ENCODE measurements around the gene HELQ. TPM values are rescaled to one million over a fixed set of nuclear protein-coding genes. Genes with fewer than 3 reads are reported as not detected.

Gene HELQ
- total and polyA plus RNA-seq, 2 experiments from 2014 or later, result 8.0 to 12.4 TPM

DNA sequence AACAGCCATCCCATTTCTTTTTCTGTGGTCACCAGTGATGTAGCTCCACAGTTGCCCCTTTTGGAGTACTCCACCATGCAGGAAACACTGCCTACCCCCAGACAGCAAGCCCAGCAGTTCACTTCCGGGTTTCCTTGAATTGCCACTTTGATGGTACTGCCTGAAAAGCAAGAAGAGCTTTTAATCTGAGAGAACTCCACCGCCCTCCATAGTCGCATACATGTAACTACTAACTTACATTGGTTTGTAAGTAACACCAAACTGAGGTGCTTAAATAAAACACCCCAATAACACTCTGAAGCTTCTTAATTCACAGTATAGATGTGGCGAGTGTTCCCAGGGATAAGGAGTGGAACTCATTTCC lies 67.3 kb downstream of the HELQ start:
- Histone ChIP-seq H3K36me3 (replicated peaks; ENCODE audit: insufficient read depth, low read depth) (no peaks in the 10 kb centered on the region), H3K4me2 (no peak overlapping the region), H3K27me3 (no peaks in the 10 kb centered on the region), H3K27ac (peak overlapping the region; percentile 56), H4K20me1 (ENCODE audit: insufficient read depth, poor library complexity, severe bottlenecking) (no peaks in the 10 kb centered on the region), H3K9me2 (replicated peaks; ENCODE audit: insufficient read depth) (no peaks in the 10 kb centered on the region), H3K4me1 (ENCODE audit: insufficient read depth) (no peaks in the 10 kb centered on the region), H3K4me3 (no peak overlapping the region), H3K79me2 (no peaks in the 10 kb centered on the region), H2AFZ (peak overlapping the region; percentile 35), H3K9me3 (ENCODE audit: low read depth) (no peaks in the 10 kb centered on the region)
- 88% methylated on average over 4 of the region's 4 CpGs for WGBS (ENCODE audit: low lambda C conversion rate, missing lambda C conversion rate)
- no peak for TF ChIP-seq CTCF (IDR thresholded peaks at IDR 0.05; ENCODE audit: poor library complexity)
- TF ChIP-seq EZH2 (IDR thresholded peaks at IDR 0.05; ENCODE audit: borderline replicate concordance), result no peak
- no peak for TF ChIP-seq EZH2phosphoT487 (IDR thresholded peaks at IDR 0.05; ENCODE audit: low read depth, severe bottlenecking, unreplicated experiment)
- DNase-seq (ENCODE audit: low spot score), result no peak

DNA sequence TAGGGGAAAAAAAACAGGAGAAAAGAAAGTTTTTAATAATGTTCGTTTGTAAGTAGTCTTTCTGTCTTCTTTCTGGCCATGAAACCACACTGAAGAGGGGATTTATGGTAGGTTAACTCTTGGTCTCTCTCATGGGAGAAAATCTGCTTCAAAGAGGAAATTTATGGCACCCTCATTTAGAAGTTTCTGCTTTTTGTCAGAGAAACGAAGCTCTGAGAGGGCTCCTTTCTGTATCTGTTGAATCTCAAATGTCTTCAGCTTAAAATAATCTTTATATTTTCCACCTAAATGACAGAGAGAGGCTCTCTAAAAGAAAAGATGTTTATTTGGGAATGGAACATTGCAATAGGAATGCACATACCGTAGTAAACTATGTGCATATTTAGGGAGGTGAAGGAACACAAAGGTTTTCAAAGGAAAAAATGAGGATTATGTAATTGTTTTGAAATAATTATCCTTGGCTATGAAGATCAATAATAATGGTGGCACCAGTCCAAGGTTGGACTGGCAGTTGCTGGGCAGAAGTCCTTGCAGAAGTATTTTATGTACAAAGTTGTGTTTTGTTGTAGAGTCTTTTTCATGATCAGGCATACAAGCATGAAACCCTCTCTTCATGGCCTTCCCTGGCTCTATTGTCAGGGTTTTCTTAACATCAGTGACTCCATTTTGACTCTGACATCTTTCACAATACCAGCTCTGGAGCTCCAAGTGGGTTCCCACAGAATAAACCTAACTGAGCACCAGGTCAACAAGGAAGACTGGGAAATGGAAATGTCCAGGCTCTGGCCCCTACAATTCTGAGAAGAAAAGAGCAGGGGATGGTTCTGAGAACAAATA lies 67.9 kb downstream of the HELQ start:
- Histone ChIP-seq H3K27me3 (no peaks in the 10 kb centered on the region), H2AFZ (peak overlapping the region; percentile 35), H3K27ac (peak overlapping the region; percentile 56), H3K9me2 (replicated peaks; ENCODE audit: insufficient read depth) (no peaks in the 10 kb centered on the region), H4K20me1 (ENCODE audit: insufficient read depth, poor library complexity, severe bottlenecking) (no peaks in the 10 kb centered on the region), H3K36me3 (replicated peaks; ENCODE audit: insufficient read depth, low read depth) (no peaks in the 10 kb centered on the region), H3K79me2 (no peaks in the 10 kb centered on the region), H3K4me1 (ENCODE audit: insufficient read depth) (no peaks in the 10 kb centered on the region), H3K4me2 (no peak overlapping the region), H3K9me3 (ENCODE audit: low read depth) (no peaks in the 10 kb centered on the region), H3K4me3 (no peak overlapping the region)
- no peak for DNase-seq (ENCODE audit: low spot score)
- TF ChIP-seq EZH2 (IDR thresholded peaks at IDR 0.05; ENCODE audit: borderline replicate concordance), result no peak
- no peak for TF ChIP-seq EZH2phosphoT487 (IDR thresholded peaks at IDR 0.05; ENCODE audit: low read depth, severe bottlenecking, unreplicated experiment)
- TF ChIP-seq CTCF (IDR thresholded peaks at IDR 0.05; ENCODE audit: poor library complexity), result no peak
- WGBS (ENCODE audit: low lambda C conversion rate, missing lambda C conversion rate), result 49% methylated on average over 3 of the region's 3 CpGs

DNA sequence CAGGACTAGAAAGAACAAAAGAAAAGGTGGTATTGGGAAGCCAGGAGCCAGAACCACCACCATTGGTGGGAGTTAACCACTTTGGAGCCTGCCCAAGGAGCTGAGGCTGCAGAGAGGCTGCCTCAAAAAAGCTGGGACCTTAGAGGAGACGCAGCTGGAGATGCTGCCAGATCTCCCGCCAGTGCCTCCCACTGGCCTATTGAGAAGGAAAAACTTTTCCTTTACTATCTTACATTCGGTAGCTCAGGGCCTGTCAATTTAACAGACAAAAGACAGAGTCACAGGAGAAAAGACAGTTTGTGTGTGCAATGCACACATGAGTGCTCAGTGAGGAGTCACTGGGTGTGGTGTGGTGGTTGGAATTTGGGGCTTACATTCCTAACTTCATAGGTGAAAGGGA lies 68.6 kb downstream of the HELQ start:
- TF ChIP-seq CTCF (IDR thresholded peaks at IDR 0.05; ENCODE audit: poor library complexity) (peak; percentile 5), EZH2 (IDR thresholded peaks at IDR 0.05; ENCODE audit: borderline replicate concordance) (no peak), EZH2phosphoT487 (IDR thresholded peaks at IDR 0.05; ENCODE audit: low read depth, severe bottlenecking, unreplicated experiment) (no peak)
- 39% methylated on average over 3 of the region's 3 CpGs for WGBS (ENCODE audit: low lambda C conversion rate, missing lambda C conversion rate)

More for the DNA sequence above, 68.6 kb downstream of the HELQ start:
- no peaks in the 10 kb centered on the region for H3K9me2 ChIP-seq (replicated peaks; ENCODE audit: insufficient read depth)
- no peaks in the 10 kb centered on the region for H3K4me1 ChIP-seq (ENCODE audit: insufficient read depth)
- no peaks in the 10 kb centered on the region for H4K20me1 ChIP-seq (ENCODE audit: insufficient read depth, poor library complexity, severe bottlenecking)
- peak overlapping the region; percentile 56 for H3K27ac ChIP-seq
- H3K9me3 ChIP-seq (ENCODE audit: low read depth), result no peaks in the 10 kb centered on the region
- no peaks in the 10 kb centered on the region for H3K27me3 ChIP-seq
- peak overlapping the region; percentile 20 for H2AFZ ChIP-seq
- H3K4me2 ChIP-seq, result no peak overlapping the region
- no peak overlapping the region for H3K4me3 ChIP-seq
- no peak for DNase-seq (ENCODE audit: low spot score)
- H3K79me2 ChIP-seq, result no peaks in the 10 kb centered on the region
- H3K36me3 ChIP-seq (replicated peaks; ENCODE audit: insufficient read depth, low read depth), result no peaks in the 10 kb centered on the region
